Activated naive CD4-positive, alpha-beta T cell (primary cell): ENCODE results near the gene CCDC39.

Experiments used
- DNase-seq, 4 experiments: peaks; one replicate each; lab custom pipeline; 2025; lab: John Stamatoyannopoulos, UW

CCDC39 gene

DNA sequence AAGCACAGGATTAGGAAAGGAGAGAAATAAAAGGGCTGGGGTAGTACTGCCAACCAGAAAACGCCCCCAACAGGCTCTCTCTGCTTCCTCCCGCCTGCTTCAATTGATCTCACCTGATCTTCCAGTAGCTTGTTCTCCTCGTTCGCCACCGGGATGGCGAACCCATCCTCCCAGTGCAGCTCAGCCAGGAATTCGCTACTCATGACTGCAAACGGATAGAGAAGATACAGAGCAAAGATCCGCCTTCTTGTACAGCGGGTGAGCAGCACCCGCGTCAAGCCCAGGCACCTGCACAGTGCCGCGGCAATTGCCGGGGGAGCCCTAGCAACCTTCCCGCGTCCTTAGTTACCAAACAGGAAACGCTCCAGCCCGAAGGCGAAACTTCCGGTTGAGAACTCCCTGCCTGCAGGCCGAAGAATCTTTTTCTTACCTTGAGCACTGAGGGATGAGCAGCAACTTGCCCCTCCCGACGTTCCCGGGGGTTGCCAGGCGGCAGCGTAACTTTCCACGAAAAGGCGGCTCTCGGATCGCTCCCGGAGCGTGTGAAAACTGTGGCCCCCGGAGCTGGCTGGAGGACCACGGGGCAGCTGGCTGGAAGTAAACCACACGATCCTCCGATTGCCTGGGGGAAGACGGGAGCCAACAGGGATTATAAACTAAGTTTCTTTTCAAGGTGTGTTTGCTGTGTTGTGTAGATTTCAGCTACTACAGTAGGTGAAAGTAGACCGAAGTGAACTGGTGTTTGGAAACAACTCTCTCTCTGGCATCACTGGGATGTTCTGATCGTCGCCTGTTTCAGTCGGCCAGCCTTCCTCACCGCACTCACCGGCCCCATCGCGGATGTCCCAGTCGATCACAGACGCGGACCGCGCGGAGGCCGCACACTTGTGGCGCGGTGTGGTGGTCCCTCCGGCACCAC lies at the start of gene CCDC39:
Gene CCDC39 (minus strand): TSS at position 312 of the 919 bp plus-strand sequence. CDS start 109 bp downstream, at position 203.
- DNase-seq, result peak in 3 of 4 experiments; percentile 15 to 45 (median 16)

DNA sequence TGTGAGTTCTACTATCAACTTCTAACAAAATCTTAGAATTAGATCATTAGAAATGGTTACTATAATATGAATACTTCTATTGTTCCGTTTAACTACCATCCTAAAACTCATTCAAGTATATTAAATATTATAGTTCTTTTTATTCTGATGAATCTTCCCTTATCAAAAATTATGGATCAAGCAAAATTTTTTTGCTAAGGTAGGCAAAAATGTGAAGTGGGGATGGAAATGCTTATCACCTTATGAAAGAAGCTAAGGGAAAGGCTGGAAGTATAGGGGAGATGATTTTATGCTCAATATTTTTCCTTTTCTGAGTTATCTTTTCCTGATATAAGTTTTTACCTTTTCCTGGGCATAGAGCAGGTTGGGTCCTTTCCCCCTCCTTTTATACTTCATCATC lies 40.7 kb upstream of the CCDC39 start:
- DNase-seq, result no peak

DNA sequence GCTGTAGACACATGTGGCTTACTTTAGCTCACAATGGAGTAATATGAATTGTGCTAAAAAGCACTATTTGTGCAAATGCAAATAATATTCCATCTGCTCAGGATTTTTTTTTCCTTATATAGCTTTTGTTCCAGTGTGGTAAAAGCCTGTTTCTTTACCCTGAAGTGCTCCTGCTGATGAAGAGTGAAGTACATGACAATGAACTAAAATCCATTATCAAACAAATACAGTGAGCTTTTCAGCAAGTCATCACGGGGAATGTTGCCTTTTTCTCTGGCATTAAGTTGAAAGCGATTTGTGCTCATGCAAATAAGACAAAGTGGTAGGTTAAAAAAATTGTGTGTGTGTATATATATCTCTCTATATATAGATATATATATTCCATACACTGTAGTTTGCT lies 28.6 kb upstream of the CCDC39 start:
- DNase-seq, result no peak

DNA sequence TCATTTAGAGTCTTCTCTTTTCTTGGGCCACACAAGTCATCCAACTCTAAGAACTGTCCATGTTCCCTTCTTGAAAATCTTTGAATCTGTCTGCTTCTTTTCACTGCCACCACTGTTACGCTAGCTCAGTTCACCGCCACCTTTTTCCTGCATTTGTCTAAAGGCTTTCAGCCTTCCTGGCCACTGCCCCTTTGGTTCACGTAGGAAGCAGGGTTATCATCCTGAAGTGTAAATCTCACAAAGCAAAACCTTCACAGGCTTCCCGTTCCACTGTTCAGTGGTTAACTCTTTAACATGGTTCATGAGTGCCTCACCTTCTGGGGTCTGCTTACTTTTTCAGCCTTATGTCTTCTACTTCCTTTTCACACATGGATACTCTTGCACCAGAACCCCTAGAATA lies 26.3 kb upstream of the CCDC39 start:
- DNase-seq, result no peak

DNA sequence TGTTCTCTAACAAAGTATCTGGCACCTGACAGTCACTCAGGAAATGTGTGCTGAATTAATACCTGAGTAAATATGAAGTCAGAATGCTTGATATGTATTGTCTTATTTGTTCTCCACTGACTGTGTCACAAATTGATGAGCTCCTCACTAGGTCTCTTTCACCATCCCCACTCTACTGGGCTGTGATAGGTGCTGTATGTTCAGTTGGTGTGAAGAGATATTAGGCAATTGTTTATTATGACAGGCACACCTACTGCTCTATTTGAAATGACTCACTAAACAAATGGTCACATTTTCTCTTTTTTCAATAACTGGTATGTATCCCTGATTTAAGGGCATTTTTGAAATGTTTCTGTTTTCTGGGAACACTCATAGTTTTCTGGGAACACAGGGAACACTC lies 25.2 kb upstream of the CCDC39 start:
- DNase-seq, result no peak

DNA sequence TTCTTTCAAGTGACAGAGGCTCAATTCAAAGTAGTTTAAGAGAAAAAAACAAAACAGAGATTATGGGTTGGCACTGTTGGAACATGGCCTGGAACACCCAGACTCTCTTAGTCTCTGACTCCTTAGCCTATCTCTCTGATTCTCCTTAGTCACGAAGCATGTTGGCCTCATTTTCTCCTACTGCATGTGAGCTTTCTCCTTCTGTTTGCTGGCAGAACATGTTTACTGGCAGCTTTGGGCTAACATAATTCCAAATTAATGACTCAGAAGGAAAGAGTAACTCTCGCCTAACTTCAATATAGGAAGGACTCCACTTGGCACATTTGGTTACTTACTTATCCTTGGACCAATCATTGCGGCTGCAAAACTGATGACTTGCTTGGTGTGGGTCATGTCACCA lies 21.7 kb upstream of the CCDC39 start:
- DNase-seq, result no peak

DNA sequence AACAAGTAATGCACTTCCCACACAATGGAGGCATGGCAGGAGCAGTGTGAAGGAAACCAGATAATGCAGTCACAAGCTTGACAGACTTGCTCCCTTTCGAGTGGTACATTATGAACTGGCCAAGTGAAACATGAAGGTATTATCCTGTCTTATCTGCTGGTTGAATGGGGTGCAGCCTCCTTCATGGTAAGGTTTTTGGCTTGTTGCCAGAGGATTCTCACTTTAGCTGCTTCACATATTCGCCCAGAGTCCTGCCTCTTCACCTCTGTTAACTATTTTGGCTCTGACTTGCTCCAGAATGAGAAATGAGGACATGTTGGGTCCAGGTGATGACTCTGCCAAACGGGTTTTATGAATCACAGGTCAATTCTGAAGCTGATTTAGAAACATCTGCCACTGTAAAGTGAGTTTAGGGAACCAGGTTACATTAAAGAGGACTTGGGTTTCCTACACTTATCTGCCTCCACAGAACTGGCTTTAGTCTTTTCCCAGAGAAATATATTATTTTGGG lies 19.5 kb upstream of the CCDC39 start:
- DNase-seq, result no peak

DNA sequence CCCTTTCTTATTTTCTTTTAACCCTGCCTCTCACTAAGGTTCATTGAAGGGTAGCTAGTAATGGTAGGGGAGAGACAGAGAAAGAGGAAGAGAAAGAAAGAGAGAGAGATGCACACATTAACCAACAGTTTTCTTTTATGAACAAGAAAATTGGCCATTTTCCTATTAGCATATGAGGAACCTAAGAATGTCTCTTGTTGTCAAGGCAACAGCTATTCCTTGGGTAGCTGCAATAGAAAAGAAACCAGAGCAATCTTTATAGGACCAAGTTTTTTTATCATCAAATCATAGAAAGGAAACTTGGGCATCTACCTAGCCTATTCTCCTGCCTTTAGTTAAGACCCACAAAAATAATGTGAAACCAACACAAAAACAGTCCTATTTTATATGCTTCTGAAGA lies 15.0 kb upstream of the CCDC39 start:
- DNase-seq, result no peak

DNA sequence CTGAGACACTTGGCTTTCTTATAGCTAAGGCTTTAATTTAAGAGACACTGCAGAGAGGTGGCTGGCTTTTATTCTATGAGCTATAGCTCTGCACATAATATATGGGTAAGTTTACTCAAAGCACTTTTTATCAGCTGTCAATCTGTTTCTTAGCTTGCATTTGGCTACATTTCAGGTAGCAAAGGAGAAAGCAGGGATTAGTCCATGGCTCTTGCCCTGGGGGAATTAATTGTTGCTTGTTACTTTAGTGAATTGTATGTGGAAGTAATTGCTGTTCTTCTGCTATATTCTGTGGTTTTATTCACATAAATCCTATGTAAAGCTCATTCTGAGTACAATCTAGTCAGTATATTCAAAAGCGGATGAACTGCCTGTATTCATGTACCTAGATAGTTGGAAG lies 14.4 kb upstream of the CCDC39 start:
- DNase-seq, result no peak

DNA sequence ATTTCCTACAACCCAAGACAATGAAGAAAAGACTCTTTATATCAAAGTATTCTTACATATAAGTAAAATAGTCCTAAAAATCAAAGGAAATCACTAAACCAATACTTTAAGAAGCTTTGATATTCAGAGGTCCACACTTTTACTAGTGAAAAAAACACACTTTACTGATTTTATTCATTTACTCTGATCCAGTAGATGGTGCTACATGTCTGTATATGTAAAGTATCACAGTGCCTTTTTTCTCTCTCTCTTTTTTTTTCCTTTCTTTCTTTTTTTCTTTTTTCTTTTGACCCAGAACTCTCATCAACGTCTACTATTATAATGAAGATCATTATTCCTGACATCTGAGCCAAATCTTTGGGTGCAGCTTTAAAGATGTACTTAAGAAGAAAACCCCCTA lies 10.8 kb upstream of the CCDC39 start:
- DNase-seq, result no peak

DNA sequence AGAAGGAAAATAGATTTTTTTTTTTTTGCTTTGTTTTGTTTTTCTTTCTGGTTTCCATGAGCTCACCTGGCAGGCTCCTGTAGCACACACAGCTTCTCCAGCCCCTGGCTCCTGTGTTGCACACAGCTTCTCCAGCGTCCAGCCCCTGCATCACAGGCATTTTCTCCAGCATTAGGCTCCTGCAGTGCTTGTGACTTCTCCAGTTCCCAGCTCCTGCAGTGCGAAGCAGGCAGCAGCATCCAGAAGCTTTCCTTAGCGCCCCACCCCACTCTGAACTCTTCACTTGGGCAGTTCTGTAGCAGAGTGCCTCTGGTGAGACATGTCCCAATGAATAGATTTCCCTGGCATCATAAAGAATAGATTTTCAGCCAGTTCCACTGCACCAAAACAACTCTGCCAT lies 5.5 kb upstream of the CCDC39 start:
- no peak for DNase-seq

DNA sequence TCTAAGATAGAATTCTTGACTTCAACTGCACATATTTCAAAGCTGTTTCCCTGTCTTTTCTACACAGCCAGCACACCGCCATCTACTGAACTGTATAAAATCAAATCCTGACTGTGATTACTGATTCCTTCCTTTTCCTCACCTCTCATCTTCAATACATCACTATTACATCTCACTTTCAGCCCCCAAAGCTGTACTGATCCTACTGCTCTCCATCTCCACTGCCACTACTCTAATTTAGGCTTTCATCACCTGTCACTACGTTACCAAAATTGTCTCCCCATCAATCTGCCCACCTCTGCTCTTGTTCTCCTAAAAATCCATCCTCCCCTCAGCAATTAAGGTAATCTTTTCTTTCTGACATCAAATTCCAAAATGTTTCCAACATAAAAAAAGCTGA lies 4.5 kb upstream of the CCDC39 start:
- DNase-seq, result no peak

DNA sequence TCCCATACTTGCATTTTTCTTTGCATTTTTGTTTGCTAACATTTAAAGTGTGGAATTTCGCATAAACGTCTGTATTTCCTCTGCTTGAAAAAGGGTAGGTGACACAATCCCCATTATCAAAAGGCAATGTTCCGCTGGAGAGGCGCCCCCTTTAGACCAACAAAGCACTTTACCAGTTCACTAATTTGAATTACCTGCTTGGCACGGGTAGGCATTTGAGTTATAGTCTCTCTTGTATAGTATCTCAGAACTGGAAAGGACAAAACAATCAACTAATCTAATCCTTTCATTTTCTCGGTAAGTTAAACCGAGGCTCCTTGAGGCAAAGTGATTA lies 775 bp upstream of the CCDC39 start:
- DNase-seq, result no peak

DNA sequence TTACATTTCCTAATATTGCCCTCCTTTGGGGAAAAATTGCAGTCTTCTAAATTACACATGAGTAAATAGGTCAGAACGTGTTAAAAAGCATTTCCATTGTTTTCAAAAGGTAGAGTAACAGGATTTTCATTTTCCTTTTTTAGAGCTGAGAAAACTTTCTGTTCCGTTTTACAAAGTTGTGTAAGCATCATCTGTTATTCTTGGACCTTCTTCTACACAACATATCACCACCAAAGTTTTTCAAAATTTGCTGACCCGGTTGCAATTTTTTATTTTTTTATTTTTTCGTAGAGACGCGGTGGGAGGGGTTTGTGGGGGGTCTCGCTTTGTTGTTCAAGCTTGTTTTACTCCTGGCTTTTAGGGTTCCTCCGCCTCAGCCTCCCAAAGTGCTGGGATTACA lies 1.1 kb downstream of the CCDC39 start:
- DNase-seq, result no peak

DNA sequence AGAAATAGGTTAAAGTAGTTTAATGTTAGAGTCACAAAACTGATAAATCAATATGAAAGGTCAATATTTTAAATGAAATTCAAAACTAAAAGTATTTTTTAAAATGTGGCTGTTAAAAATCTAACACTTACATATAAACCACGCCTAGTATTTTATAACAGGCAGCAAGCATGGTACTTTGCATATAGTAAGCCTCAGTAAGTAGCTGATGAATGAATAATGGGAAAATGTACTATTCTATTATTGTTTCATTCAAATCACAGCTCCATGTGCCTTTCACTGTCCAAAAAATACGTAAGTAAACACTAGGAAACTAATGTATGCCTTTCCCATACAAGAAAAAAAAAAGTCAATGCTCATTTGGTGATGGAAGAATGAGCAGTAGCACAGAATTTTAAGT lies 17.8 kb downstream of the CCDC39 start:
- DNase-seq, result no peak

DNA sequence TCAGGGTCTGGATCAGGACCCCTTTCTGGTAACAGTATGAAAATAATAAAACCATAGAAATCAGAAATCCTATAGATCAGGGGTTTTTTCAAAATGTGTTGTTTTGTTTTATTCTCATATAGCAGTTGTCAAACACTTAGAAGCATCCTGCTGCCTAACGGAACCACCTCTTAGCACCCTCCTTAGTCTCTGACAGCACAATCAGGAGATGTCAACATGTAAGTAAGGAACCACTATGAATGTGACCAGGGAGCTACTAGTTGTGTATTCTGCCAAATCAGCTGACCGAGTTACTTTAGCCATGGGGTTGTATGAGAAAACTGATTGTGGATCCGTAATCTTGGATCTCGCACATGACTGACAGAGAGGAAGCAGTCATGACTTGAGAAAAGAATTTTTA lies 22.2 kb downstream of the CCDC39 start:
- no peak for DNase-seq

DNA sequence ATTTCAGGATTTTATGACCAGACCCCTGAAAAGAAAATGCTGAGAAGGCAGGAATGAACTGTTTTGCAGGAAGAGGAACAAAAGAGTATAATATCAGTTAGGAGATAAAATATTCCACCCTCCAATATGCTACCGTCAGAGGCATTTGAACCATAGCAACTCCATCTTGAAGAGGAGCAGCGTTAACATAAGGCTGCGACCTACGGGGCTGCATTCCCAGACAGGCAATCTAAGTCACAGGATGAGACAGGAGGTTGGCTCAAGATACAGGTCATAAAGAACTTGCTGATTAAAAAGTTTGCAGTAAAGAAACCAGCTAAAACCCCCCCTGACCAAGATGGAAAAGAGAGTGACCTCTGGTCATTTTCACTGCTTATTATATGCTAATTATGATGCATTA lies 22.9 kb downstream of the CCDC39 start:
- no peak for DNase-seq

DNA sequence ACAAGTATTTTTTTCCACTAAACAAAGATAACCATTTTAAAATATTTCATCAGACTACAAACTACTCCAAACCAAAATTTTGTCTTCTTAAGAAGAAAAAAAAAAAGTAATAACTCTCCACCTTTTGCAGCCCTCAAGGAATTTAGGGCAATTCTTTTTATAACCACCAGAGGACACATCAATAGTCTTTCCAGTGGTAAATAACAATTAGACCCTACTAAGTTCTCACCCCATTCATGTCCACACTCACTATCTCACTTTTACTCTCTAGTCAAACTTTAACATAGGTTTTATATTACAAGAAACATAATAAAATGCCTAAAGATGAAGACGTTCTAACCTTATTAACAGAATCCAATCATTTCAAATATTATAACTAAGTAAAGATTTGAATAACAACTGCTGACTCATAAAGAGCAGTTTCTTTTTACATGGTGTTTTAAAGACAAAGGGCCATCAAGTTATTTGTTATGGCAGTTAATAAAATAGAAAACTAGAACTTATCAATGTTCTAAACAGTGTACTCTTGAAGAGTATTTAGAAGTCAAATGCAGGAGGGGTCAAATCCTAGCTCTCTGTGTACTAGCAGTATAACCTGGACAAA lies 33.0 kb downstream of the CCDC39 start:
- DNase-seq, result no peak

DNA sequence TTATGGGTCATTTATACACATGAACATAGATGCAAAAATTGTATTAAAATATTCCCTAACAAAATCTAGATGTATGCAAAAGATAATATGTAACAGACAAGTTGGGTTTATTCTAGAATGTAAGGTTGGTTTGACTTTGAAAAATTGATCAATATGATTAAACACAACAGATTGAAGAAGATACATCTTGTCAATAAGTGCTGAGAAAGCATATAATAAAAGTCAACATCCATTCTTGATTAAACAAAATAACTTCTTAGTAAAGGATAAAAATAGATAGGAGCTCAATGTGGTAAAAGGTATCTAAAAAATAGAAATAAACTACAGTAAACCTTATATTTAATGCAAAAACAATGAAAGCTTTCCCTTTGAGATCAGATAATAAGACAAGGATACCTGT lies 38.3 kb downstream of the CCDC39 start:
- no peak for DNase-seq

DNA sequence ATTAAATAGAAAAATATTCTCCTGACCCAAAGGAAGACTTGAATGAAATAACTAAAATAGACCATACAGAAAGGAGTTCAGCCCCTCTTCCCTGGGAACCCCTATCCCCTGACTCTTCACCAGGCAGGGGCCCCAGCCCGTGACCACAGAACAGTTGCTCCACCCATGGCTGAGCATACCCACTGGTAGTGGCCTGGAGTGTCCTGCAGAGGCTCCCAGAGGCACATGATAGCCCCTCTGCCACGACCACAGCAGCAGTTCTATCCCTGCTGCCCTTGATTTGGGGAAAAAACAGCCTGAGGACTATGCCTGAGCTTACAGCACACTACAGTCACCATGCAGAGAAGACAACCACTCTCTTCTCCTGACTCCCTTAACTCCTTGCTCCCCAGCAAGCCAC lies 45.6 kb downstream of the CCDC39 start:
- no peak for DNase-seq

DNA sequence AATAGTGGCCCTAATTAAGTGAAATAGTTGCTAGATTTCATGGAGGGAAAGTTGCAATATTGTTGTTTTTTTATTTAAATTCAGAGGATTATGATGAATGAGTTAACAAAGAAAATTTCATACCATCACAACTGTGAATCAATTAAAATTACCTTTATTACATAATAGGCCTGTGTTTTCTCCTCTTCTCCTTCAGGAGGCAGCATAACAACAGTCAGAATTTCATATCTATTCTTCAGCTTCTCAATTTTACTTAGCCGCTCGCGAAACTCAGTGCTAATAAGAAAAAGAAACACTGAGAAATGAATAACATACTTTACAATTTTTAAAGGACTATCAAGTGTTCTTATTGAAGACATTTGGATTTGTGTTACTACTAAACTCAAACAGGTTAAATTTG lies 48.0 kb downstream of the CCDC39 start:
- DNase-seq, result no peak

DNA sequence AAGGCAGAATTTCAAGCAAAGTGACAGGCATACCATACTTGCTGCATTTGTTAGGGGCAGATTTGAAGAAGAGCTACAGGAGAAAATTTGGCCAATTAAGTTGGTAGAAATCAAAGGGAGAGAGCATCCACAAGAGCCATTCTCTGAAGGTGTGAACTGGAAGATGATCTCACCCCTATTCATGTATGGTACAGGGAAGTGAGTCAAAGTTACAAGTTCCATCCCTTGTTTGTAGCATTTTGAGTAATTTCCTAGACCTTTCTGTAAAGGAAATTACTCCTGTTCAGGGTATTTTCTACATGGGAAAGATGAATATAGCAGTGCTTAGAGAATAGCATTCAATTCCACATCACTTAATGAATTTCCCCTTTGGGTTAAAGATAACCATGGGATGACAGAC lies 48.9 kb downstream of the CCDC39 start:
- no peak for DNase-seq

DNA sequence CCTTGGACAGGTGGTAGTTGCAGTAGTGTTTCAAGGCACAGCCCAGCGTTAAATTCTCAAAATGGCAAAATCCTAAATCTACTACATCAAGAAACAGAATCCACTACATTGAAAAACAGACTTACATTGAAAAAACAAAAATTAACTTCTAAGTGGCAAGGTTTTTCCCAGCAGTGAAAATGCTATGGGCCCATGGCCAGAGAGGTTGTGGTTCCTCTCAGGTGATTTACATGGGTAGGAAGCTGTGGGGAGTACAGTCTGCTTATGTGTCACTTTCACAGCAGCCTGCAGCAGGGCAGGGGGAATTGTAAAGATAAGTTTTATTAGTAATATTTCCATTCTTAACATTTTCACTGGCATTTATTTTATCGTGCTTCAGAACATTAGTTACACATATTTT lies 52.4 kb downstream of the CCDC39 start:
- DNase-seq, result no peak

DNA sequence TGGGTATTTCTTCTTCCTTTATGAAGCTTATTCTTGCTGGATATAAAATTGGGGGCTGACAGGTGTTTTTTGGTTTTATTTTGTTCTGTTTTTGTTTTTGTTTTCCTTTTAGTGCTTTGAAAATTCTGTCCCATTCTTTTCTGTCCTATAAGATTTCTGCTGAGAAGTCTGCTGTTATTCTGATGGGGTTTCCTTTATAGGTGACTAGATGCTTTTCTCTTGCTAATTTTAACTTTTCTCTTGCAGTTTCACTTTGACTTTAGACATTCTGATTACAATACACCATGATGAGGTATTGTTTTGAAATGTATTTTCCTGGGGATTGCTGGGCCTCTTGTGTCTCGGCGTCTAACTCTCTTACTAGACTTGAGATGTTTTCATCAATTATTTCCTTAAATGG lies 54.6 kb downstream of the CCDC39 start:
- DNase-seq, result no peak
